Measurements from ENCODE around the gene ADORA3. TPM values are rescaled to one million over a fixed set of nuclear protein-coding genes. Genes with fewer than 3 reads are reported as not detected.
A peak's percentile ranks its signal among the peaks of the same experiment; 100 is the strongest.

ADORA3 gene
- total RNA-seq, 2 experiments from 2014 or later: not detected

DNA sequence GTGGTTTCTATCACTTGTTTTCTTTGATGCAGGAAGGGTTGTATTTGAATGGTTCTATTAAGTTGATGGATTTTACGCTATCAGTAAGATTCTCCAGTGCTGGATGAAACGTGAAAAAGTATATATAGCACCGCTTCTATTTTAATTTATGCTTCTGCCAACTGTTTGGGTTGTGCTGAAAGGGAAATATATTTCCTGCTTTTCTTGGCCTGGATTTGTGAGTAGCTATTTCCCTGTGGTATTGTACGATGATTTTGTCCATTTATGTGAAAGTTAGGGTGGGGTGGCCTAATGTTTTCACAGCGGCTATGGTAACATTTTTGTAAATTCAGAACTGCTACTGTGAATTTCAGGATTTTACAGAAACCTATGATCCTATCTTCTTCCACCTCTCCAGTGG, 29.3 kb downstream of the ADORA3 start:
- Histone ChIP-seq H3K9me3 (ENCODE audit: control insufficient read depth in 1 of 2, insufficient read depth in 1 of 2, low read length in 2 of 2) (no peaks in the 10 kb centered on the region), H3K36me3 (ENCODE audit: insufficient read depth, low read length) (peaks cover 12% of the 10 kb centered on the region), H3K27me3 (ENCODE audit: control insufficient read depth in 1 of 2, insufficient read depth in 2 of 2, low read length in 2 of 2) (no peaks in the 10 kb centered on the region), H3K4me3 (ENCODE audit: low read length) (peak overlapping the region; percentile 57), H3K27ac (ENCODE audit: low read depth in 1 of 2, low read length in 2 of 2) (peak overlapping the region; percentile 42 to 56), H3K4me1 (ENCODE audit: insufficient read depth, low read length) (peaks cover 81% of the 10 kb centered on the region)
- TF ChIP-seq, protein P1, sequence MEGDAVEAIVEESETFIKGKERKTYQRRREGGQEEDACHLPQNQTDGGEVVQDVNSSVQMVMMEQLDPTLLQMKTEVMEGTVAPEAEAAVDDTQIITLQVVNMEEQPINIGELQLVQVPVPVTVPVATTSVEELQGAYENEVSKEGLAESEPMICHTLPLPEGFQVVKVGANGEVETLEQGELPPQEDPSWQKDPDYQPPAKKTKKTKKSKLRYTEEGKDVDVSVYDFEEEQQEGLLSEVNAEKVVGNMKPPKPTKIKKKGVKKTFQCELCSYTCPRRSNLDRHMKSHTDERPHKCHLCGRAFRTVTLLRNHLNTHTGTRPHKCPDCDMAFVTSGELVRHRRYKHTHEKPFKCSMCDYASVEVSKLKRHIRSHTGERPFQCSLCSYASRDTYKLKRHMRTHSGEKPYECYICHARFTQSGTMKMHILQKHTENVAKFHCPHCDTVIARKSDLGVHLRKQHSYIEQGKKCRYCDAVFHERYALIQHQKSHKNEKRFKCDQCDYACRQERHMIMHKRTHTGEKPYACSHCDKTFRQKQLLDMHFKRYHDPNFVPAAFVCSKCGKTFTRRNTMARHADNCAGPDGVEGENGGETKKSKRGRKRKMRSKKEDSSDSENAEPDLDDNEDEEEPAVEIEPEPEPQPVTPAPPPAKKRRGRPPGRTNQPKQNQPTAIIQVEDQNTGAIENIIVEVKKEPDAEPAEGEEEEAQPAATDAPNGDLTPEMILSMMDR (IDR thresholded peaks at IDR 0.05): no peak
- intact Hi-C loops (cut with DNase I, micrococcal nuclease): loop anchor here (5.0 to 10.0 kb wide), 3 partner anchors 33 to 291 kb away; no protein-coding TSS in a partner anchor
- H3K27me3 Mint-ChIP-seq: no peaks in the 10 kb centered on the region
- DNase-seq: no peak
- peak overlapping the region; percentile 96 for H3K27ac Mint-ChIP-seq
- POLR2A ChIA-PET: interaction anchor here (0.9 to 7.7 kb wide), 4 partner anchors 26 to 275 kb away, joined by 3 to 81 read pairs (median 6); partner anchors contain the start of gene WDR77
- CTCF ChIA-PET: interaction anchor here (1.3 kb wide), 1 partner anchor 34 kb away, joined by 3 read pairs; no protein-coding TSS in a partner anchor
- no peaks in the 10 kb centered on the region for H3K9me3 Mint-ChIP-seq
- ATAC-seq (ENCODE audit: poor library complexity): no peak
- peaks cover 33% of the 10 kb centered on the region for H3K36me3 Mint-ChIP-seq (ENCODE audit: low read depth)
- peak overlapping the region; percentile 95 for H3K4me3 Mint-ChIP-seq
- H3K4me1 Mint-ChIP-seq (ENCODE audit: low read depth): peaks cover 52% of the 10 kb centered on the region

DNA sequence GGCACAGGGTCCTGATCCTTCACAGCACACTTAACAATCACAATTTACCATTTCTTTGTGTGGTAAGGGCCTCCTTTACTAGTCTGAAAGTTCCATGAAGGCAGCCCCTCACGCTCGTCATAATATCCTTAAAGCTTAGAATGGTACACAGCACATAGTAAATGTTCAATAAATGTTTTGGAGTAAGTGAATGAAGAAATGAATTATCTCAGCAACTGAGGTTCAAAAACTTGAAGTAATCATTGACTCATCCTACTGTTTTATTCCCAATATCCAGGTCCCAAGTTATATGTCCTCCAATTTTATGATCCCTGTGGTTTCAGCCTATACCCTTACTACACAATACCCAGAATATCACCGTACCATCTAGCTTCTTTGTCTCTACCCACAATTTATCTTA, 31.9 kb downstream of the ADORA3 start:
- Histone ChIP-seq H3K36me3 (ENCODE audit: insufficient read depth, low read length) (peaks cover 9% of the 10 kb centered on the region), H3K9me3 (ENCODE audit: control insufficient read depth in 1 of 2, insufficient read depth in 1 of 2, low read length in 2 of 2) (no peaks in the 10 kb centered on the region), H3K4me3 (ENCODE audit: low read length) (peak overlapping the region; percentile 38), H3K27me3 (ENCODE audit: control insufficient read depth in 1 of 2, insufficient read depth in 2 of 2, low read length in 2 of 2) (no peaks in the 10 kb centered on the region), H3K27ac (ENCODE audit: low read depth in 1 of 2, low read length in 2 of 2) (peak overlapping the region; percentile 75 to 84), H3K4me1 (ENCODE audit: insufficient read depth, low read length) (peaks cover 62% of the 10 kb centered on the region)
- H3K27me3 Mint-ChIP-seq: no peaks in the 10 kb centered on the region
- intact Hi-C loops (cut with DNase I, micrococcal nuclease): loop anchor here (2.0 to 10.0 kb wide), 4 partner anchors 23 to 293 kb away; partner anchors contain the start of genes ATP5PB (in 1 of the 2) and WDR77 (in 1 of the 2)
- no peak for ATAC-seq (ENCODE audit: poor library complexity)
- TF ChIP-seq, protein P1 (IDR thresholded peaks at IDR 0.05): no peak
- H3K4me1 Mint-ChIP-seq (ENCODE audit: low read depth): peaks cover 29% of the 10 kb centered on the region
- H3K36me3 Mint-ChIP-seq (ENCODE audit: low read depth): peaks cover 20% of the 10 kb centered on the region
- POLR2A ChIA-PET: interaction anchor here (0.6 to 7.7 kb wide), 11 partner anchors 9 to 465 kb away, joined by 3 to 81 read pairs (median 4); partner anchors contain the start of genes ADORA3 and TMIGD3
- CTCF ChIA-PET: interaction anchor here (0.5 to 2.3 kb wide), 5 partner anchors 10 to 352 kb away, joined by 3 to 7 read pairs (median 3); no protein-coding TSS in a partner anchor
- H3K9me3 Mint-ChIP-seq: no peaks in the 10 kb centered on the region
- DNase-seq: no peak
- H3K4me3 Mint-ChIP-seq: no peak overlapping the region
- no peak overlapping the region for H3K27ac Mint-ChIP-seq

DNA sequence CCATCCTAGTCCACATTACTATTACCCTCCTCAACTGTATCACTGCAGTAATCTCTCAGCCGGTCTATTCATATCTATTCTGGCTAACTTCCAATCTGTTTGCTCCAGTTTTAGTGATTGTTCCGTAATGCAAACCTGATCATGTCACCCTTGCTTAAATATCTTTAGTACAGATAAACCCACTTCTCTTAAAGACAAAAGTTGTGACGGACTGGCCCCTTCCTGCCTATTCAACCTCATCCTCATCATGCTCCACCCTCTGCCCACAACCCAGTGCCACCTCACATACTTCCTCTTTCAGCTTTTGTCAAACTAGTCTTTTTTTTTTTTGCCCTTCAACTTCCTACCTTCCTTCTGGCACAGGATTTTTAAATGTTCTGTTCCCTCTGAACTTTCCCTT, 32.4 kb downstream of the ADORA3 start:
- POLR2A ChIA-PET: interaction anchor here (0.6 to 7.7 kb wide), 12 partner anchors 10 to 464 kb away, joined by 3 to 81 read pairs (median 4); partner anchors contain the start of genes ADORA3 and TMIGD3
- H3K4me1 ChIP-seq (ENCODE audit: insufficient read depth, low read length): peaks cover 57% of the 10 kb centered on the region
- H3K9me3 ChIP-seq (ENCODE audit: control insufficient read depth in 1 of 2, insufficient read depth in 1 of 2, low read length in 2 of 2): no peaks in the 10 kb centered on the region
- Mint-ChIP-seq H3K4me1 (ENCODE audit: low read depth) (peaks cover 24% of the 10 kb centered on the region), H3K27me3 (no peaks in the 10 kb centered on the region), H3K9me3 (no peaks in the 10 kb centered on the region), H3K36me3 (ENCODE audit: low read depth) (peaks cover 18% of the 10 kb centered on the region), H3K27ac (no peak overlapping the region), H3K4me3 (no peak overlapping the region)
- H3K36me3 ChIP-seq (ENCODE audit: insufficient read depth, low read length): peaks cover 9% of the 10 kb centered on the region
- H3K27ac ChIP-seq (ENCODE audit: low read depth in 1 of 2, low read length in 2 of 2): peak overlapping the region; percentile 75 to 84
- intact Hi-C loops (cut with DNase I, micrococcal nuclease): loop anchor here (2.0 to 10.0 kb wide), 4 partner anchors 22 to 294 kb away; partner anchors contain the start of genes ATP5PB (in 1 of the 2) and WDR77 (in 1 of the 2)
- ATAC-seq (ENCODE audit: poor library complexity) (peak; percentile 92), DNase-seq (peak; percentile 40 to 94 (median 62))
- no peaks in the 10 kb centered on the region for H3K27me3 ChIP-seq (ENCODE audit: control insufficient read depth in 1 of 2, insufficient read depth in 2 of 2, low read length in 2 of 2)
- TF ChIP-seq, protein P1 (IDR thresholded peaks at IDR 0.05): no peak
- CTCF ChIA-PET: interaction anchor here (0.7 to 2.3 kb wide), 5 partner anchors 11 to 71 kb away, joined by 3 to 7 read pairs (median 3); no protein-coding TSS in a partner anchor
- peak overlapping the region; percentile 38 for H3K4me3 ChIP-seq (ENCODE audit: low read length)
